ENCODE measurements around the gene BTBD6. TPM values are rescaled to one million over a fixed set of nuclear protein-coding genes. Genes with fewer than 3 reads are reported as not detected.

BTBD6 gene
- total and polyA plus RNA-seq, 2 donors (not counting 1 experiment from before 2014, with no cell fraction given): 31.9 to 49.9 TPM

DNA sequence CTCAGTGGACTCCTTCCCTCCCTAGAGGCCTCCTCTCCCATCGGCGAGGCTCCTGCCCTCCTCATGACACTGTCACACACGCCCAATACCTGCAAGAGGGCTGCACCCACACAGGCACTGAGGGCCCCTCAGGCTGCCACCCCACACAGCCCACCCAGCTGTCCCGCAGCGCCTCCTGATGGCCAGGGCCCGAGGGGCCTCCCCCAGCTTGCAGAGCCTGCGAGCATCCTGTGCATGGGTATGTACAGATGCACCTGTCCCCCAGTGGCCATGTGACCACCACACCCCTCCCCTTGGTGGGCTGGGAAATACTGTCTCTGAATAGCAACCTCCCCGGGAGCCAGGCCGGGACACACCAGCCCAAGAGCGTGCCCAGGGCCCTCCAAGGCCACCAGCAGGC is 48.3 kb upstream of the BTBD6 start:
- DNase-seq (ENCODE audit: low read depth in 2 of 2): no peak
- Histone ChIP-seq H3K4me3 (replicated peaks in 1 of 4; ENCODE audit: control extremely low read depth in 1 of 4, insufficient read depth in 1 of 4, low read depth in 3 of 4, low read length in 4 of 4) (no peak overlapping the region), H3K27me3 (ENCODE audit: control insufficient read depth, insufficient read depth, low read length) (peaks cover 14% of the 10 kb centered on the region), H3K9me3 (ENCODE audit: control insufficient read depth, insufficient read depth, low read depth, low read length) (no peaks in the 10 kb centered on the region), H4K20me1 (ENCODE audit: control insufficient read depth, extremely low read depth, insufficient read depth, low read length) (no peaks in the 10 kb centered on the region), H2AFZ (ENCODE audit: low read length) (no peak overlapping the region), H3K27ac (ENCODE audit: insufficient read depth, low read length) (no peak overlapping the region), H3K79me2 (ENCODE audit: control insufficient read depth, insufficient read depth, low read length) (no peaks in the 10 kb centered on the region), H3K4me1 (ENCODE audit: control insufficient read depth, extremely low read depth, insufficient read depth, low read length) (peaks cover 2% of the 10 kb centered on the region), H3K4me2 (ENCODE audit: extremely low read depth, insufficient read depth, low read length) (no peak overlapping the region), H3K9ac (ENCODE audit: insufficient read depth, low read length) (no peak overlapping the region), H3K36me3 (ENCODE audit: control insufficient read depth, insufficient read depth, low read length) (no peaks in the 10 kb centered on the region)
- TF ChIP-seq, protein P1, sequence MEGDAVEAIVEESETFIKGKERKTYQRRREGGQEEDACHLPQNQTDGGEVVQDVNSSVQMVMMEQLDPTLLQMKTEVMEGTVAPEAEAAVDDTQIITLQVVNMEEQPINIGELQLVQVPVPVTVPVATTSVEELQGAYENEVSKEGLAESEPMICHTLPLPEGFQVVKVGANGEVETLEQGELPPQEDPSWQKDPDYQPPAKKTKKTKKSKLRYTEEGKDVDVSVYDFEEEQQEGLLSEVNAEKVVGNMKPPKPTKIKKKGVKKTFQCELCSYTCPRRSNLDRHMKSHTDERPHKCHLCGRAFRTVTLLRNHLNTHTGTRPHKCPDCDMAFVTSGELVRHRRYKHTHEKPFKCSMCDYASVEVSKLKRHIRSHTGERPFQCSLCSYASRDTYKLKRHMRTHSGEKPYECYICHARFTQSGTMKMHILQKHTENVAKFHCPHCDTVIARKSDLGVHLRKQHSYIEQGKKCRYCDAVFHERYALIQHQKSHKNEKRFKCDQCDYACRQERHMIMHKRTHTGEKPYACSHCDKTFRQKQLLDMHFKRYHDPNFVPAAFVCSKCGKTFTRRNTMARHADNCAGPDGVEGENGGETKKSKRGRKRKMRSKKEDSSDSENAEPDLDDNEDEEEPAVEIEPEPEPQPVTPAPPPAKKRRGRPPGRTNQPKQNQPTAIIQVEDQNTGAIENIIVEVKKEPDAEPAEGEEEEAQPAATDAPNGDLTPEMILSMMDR (conservative IDR thresholded peaks at IDR 0.05 in 1 of 2, IDR thresholded peaks at IDR 0.05 in 1 of 2; ENCODE audit: low read depth in 1 of 2, low read length in 2 of 2): no peak
- TF ChIP-seq EZH2 (IDR thresholded peaks at IDR 0.05; ENCODE audit: low read length, missing control alignments): no peak

DNA sequence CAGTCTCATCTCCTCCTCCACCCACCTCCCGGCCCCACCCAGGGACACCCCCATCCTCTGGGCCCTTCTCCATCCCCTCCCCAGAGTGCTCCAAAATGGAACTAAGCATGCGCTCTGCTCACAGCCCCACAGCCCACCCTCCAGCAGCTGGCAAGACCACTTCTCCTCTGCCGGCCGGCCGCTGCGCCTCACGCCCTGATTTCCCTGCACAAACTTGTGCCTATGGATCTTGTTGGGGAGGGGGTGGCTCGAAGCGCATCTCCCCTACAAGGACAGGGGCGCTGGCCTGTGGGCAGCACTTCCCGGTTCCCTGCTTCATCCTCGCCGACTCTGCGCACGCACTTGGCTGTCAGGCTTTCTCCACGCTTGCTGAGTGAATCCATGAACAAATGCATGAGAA is 47.7 kb upstream of the BTBD6 start:
- Histone ChIP-seq H4K20me1 (ENCODE audit: control insufficient read depth, extremely low read depth, insufficient read depth, low read length) (no peaks in the 10 kb centered on the region), H3K9ac (ENCODE audit: insufficient read depth, low read length) (no peak overlapping the region), H3K4me2 (ENCODE audit: extremely low read depth, insufficient read depth, low read length) (no peak overlapping the region), H3K4me3 (replicated peaks in 1 of 4; ENCODE audit: control extremely low read depth in 1 of 4, insufficient read depth in 1 of 4, low read depth in 3 of 4, low read length in 4 of 4) (no peak overlapping the region), H3K27me3 (ENCODE audit: control insufficient read depth, insufficient read depth, low read length) (peaks cover 9% of the 10 kb centered on the region), H3K36me3 (ENCODE audit: control insufficient read depth, insufficient read depth, low read length) (no peaks in the 10 kb centered on the region), H3K9me3 (ENCODE audit: control insufficient read depth, insufficient read depth, low read depth, low read length) (no peaks in the 10 kb centered on the region), H2AFZ (ENCODE audit: low read length) (no peak overlapping the region), H3K79me2 (ENCODE audit: control insufficient read depth, insufficient read depth, low read length) (no peaks in the 10 kb centered on the region), H3K4me1 (ENCODE audit: control insufficient read depth, extremely low read depth, insufficient read depth, low read length) (peaks cover 2% of the 10 kb centered on the region), H3K27ac (ENCODE audit: insufficient read depth, low read length) (no peak overlapping the region)
- TF ChIP-seq EZH2 (IDR thresholded peaks at IDR 0.05; ENCODE audit: low read length, missing control alignments): no peak
- TF ChIP-seq, protein P1 (conservative IDR thresholded peaks at IDR 0.05 in 1 of 2, IDR thresholded peaks at IDR 0.05 in 1 of 2; ENCODE audit: low read depth in 1 of 2, low read length in 2 of 2): no peak
- no peak for DNase-seq (ENCODE audit: low read depth in 2 of 2)

DNA sequence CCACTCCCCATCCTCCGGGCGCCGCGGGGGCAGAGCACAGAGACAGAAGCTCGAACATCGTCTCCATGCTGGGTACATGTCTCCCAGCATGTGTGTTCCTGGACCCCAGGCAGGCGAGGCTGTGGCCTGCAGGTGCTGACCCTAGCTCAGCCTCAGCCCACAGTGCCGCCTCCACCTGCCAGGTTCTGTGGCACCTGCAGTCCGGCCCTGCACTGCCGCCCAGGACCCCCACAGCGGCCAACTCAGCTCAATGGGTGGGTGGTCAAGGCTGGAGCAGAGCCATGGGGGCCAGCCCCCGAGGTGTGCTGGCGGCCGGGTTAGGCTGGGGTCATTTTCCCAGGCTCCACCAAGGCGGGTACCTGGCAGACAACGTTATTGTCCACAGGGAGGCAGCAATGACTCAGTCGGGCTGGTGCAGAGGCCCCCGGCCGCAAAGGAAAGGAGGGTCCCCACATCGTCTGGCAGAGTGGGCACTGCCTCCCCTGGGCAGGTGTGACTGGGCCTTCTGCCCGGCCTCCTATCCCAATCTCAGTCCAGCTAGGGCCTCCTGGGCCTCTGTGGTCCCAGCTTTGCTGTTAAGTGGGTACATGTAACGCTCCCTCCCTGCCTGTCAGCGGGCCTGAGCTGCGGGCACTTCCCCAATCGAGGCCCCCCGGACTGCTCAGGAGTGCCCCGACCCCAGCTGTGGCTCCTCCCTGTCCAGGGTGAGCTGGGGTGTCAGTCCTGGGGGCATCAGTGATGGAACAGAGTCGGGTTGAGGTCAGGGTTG is 47.0 kb upstream of the BTBD6 start:
- no peak for DNase-seq (ENCODE audit: low read depth in 2 of 2)
- Histone ChIP-seq H3K27ac (ENCODE audit: insufficient read depth, low read length) (no peak overlapping the region), H3K9me3 (ENCODE audit: control insufficient read depth, insufficient read depth, low read depth, low read length) (no peaks in the 10 kb centered on the region), H2AFZ (ENCODE audit: low read length) (no peak overlapping the region), H3K79me2 (ENCODE audit: control insufficient read depth, insufficient read depth, low read length) (no peaks in the 10 kb centered on the region), H3K27me3 (ENCODE audit: control insufficient read depth, insufficient read depth, low read length) (peaks cover 2% of the 10 kb centered on the region), H3K36me3 (ENCODE audit: control insufficient read depth, insufficient read depth, low read length) (no peaks in the 10 kb centered on the region), H3K9ac (ENCODE audit: insufficient read depth, low read length) (no peak overlapping the region), H3K4me1 (ENCODE audit: control insufficient read depth, extremely low read depth, insufficient read depth, low read length) (peaks cover 2% of the 10 kb centered on the region), H3K4me3 (replicated peaks in 1 of 4; ENCODE audit: control extremely low read depth in 1 of 4, insufficient read depth in 1 of 4, low read depth in 3 of 4, low read length in 4 of 4) (no peak overlapping the region), H3K4me2 (ENCODE audit: extremely low read depth, insufficient read depth, low read length) (no peak overlapping the region), H4K20me1 (ENCODE audit: control insufficient read depth, extremely low read depth, insufficient read depth, low read length) (no peaks in the 10 kb centered on the region)
- no peak for TF ChIP-seq EZH2 (IDR thresholded peaks at IDR 0.05; ENCODE audit: low read length, missing control alignments)
- TF ChIP-seq, protein P1 (conservative IDR thresholded peaks at IDR 0.05 in 1 of 2, IDR thresholded peaks at IDR 0.05 in 1 of 2; ENCODE audit: low read depth in 1 of 2, low read length in 2 of 2): no peak
